Activated T-cell treated with anti-CD3 and anti-CD28 coated beads, Interleukin-2, amount 50 U/mL, for 24 hours (primary cell): ENCODE results near the gene AGFG2.
A peak's percentile ranks its signal among the peaks of the same experiment; 100 is the strongest.
"Not testable (repeated sequence)": the region's sequence is repeated elsewhere in the genome, so short reads cannot be mapped to it uniquely, and the experiment has no call there.

Experiments
- DNase-seq: peaks from one replicate; pipeline ENCODE4 v3.0.0-alpha.2; 2020
- H3K27ac Mint-ChIP-seq: 2 replicates; pipeline ENCODE4 v1.8.0; 2020; ENCODE audit warnings: mild to moderate bottlenecking, mixed read lengths
- H3K27me3 Mint-ChIP-seq: 2 replicates; pipeline ENCODE4 v1.8.0; 2020; ENCODE audit warnings: mixed read lengths
- H3K36me3 Mint-ChIP-seq: 2 replicates; pipeline ENCODE4 v1.8.0; 2020; ENCODE audit warnings: low read depth, mixed read lengths
- H3K4me1 Mint-ChIP-seq: 2 replicates; pipeline ENCODE4 v1.8.0; 2020; ENCODE audit warnings: low read depth, mixed read lengths
- H3K4me3 Mint-ChIP-seq: 2 replicates; pipeline ENCODE4 v1.8.0; 2020; ENCODE audit warnings: mild to moderate bottlenecking, moderate library complexity, mixed read lengths
- H3K9me3 Mint-ChIP-seq: 2 replicates; pipeline ENCODE4 v1.8.0; 2020; ENCODE audit warnings: mixed read lengths

Gene AGFG2

DNA sequence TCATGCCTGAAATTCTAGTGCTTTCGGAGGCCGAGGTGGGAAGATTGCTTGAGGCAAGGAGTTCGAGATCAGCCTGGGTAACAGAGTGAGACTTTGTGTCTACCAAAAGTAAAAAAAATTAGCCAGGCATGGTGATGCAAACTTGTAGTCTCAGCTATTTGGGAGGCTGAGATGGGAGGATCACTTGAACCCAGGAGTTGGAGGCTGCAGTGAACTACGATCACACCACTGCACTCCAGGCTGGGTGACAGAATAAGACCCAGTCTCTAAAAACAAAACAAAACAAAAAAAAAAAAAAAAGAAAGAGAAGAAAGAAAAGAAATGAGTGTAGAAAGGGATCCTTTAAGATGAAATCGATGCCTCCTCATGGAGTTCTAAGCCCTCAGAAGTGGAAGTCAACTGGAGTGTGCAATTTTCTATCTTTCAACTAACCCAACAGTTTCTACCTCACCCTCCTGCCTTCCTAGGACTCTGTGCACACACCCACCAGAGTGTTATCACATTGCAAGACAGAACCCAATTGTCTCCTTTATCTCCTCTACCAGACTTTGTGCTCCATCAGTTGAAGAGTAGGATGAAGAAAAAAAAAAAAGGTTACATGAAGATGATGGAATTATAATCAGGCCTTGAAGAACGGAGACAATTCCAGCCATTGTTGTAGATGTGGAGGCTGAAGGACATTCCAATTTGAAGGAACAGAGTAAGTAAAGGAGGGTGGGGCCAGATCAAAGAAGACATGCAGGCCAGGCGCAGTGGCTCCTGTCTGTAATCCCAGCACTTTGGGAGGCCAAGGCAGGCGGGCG is 28.4 kb upstream of the AGFG2 start:
- no peak for DNase-seq
- no peaks in the 10 kb centered on the region for H3K27me3 Mint-ChIP-seq
- H3K4me3 Mint-ChIP-seq, result no peak overlapping the region
- H3K4me1 Mint-ChIP-seq, result peaks cover 13% of the 10 kb centered on the region
- H3K36me3 Mint-ChIP-seq, result no peaks in the 10 kb centered on the region
- no peaks in the 10 kb centered on the region for H3K9me3 Mint-ChIP-seq
- H3K27ac Mint-ChIP-seq, result no peak overlapping the region

DNA sequence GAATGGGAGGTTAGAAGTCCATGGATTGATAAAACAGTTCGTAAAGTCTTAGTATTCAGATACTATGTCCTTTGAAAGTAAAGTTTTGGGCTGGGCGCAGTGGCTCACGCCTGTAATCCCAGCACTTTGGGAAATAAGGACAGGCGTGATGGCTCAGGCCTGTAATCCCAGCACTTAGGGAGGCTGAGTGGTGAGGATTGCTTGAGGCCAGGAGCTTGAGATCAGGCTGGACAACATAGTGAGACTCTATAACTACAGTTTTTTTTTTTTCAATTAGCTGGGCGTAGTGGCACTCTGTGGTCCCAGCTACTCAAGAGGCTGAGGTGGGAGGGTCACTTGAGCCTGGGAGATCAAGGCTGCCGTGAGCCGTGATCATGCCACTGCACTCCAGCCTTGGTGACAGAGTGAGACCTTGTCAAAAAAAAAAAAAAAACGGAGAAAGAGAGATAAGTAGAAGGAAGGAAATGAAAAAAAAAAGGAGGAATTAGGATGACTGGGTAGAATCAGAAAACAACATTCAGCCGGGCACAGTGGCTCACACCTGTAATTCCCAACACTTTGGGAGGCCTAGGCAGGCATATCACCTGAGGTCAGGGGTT is 25.7 kb upstream of the AGFG2 start:
- Mint-ChIP-seq H3K27me3 (no peaks in the 10 kb centered on the region), H3K4me1 (peaks cover 28% of the 10 kb centered on the region), H3K36me3 (no peaks in the 10 kb centered on the region), H3K4me3 (no peak overlapping the region), H3K27ac (no peak overlapping the region), H3K9me3 (no peaks in the 10 kb centered on the region)
- no peak for DNase-seq

DNA sequence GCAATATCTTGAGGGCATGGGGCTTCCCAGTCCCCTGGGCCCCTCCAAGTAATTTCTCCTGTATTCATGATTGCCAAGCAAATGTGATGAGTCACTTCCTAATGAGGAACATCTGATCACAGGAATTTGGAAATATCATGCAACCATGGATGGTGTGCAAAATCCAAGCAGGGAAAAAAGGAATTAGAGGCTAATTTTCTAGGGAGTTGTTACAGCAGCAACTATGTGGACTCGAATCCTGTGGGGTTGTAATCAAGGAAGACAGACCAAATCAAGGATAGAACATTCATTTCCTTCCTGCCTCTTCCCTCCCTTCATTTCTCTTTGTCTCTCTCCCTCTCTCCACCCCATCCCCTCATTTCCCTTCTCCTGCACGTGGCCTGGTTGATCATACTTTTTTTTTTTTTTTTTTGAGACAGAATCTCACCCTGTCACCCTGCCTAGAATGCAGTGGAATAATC is 23.9 kb upstream of the AGFG2 start:
- Mint-ChIP-seq H3K27me3 (no peaks in the 10 kb centered on the region), H3K27ac (peak overlapping the region; percentile 50), H3K36me3 (no peaks in the 10 kb centered on the region), H3K4me3 (no peak overlapping the region), H3K9me3 (no peaks in the 10 kb centered on the region), H3K4me1 (peaks cover 28% of the 10 kb centered on the region)
- no peak for DNase-seq

DNA sequence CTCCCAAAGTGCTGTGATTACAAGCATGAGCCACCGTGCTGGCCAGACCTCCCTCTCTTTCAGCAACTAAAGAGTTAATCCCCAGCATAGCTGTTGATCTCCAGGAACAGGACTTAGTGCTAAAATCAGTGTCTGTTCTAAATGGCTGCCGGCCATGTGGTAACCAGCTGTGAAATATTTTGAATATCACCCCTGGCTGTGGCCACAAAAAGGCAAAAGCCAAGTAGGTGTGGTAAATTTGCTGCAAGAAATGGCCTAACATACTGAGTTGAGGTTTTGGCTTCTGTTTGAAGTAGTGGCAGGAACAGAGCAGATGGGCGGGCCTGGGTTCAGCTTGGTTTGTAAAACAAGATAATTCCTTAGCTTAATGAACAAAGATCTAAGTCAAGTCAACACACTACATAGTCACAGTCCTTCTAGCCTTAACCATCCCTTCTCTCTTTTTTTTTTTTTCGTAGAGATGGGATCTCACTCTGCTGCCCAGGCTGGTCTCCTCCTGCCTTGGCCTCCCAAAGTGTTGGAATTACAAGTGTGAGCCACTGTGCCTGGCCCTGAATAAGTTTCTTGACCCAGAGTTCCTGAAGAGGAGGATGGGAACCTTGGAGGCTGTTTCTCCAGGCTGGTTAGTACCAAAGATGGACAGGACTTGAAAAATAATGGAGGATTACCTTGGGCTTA is 22.7 kb upstream of the AGFG2 start:
- Mint-ChIP-seq H3K4me3 (no peak overlapping the region), H3K36me3 (no peaks in the 10 kb centered on the region), H3K27ac (peak overlapping the region; percentile 73), H3K9me3 (no peaks in the 10 kb centered on the region), H3K27me3 (no peaks in the 10 kb centered on the region), H3K4me1 (peaks cover 28% of the 10 kb centered on the region)
- peak; percentile 45 for DNase-seq

DNA sequence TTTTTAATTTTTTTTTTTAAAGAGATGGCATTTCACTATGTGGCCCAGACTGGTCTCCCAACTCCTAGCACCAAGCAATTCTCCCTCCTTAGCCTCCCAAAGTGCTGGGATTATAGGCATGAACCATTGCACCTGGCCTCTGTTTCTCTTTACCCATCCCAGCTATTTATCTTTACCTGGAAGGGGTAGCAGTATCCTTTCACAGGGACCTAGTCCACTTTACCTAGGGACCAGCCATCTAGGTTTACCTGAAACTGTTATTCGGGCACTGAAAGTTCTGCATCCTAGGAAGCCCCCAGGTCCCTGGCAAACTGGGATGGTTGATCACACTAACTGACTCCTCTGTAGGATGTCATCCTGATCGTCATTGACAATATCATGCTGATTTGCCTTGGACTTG is 21.7 kb upstream of the AGFG2 start:
- Mint-ChIP-seq H3K4me3 (no peak overlapping the region), H3K4me1 (peaks cover 28% of the 10 kb centered on the region), H3K36me3 (no peaks in the 10 kb centered on the region), H3K27ac (no peak overlapping the region), H3K27me3 (no peaks in the 10 kb centered on the region), H3K9me3 (no peaks in the 10 kb centered on the region)
- no peak for DNase-seq

DNA sequence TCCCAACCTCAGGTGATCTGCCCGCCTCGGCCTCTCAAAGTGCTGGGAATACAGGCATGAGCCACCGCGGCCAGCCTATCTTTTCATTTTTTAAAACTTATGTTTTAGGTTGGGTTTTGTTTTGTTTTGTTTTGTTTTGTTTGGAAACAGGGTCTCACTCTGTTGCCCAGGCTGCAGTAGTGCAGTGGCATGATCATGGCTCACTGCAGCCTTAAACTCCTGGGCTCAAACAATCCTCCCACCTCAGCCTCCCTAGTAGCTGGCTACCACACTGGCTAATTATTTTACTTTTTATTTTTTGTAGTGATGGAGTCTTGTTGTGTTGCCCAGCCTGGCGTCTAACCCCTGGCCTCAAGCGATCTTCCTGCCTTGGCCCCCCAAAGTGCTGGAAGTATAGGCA is 19.4 kb upstream of the AGFG2 start:
- no peaks in the 10 kb centered on the region for H3K36me3 Mint-ChIP-seq
- no peaks in the 10 kb centered on the region for H3K9me3 Mint-ChIP-seq
- no peak for DNase-seq
- no peak overlapping the region for H3K27ac Mint-ChIP-seq
- no peak overlapping the region for H3K4me3 Mint-ChIP-seq
- peaks cover 23% of the 10 kb centered on the region for H3K4me1 Mint-ChIP-seq
- no peaks in the 10 kb centered on the region for H3K27me3 Mint-ChIP-seq

DNA sequence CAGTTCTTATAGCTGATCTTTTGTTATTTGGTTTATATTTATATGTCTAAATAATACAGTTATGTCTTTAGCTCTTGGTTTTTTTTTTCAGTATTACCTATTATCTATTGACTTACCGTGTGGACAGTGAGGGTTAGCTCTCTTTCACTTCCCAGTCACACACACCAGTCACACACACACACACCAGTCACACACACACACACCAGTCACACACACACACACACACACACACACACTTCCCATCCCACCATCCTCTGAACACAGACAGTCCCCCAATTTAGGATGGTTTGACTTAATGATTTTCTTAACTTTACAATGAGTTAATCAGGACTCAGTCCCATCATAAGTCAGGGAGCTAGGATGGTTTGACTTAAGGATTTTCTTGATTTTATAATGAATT is 18.9 kb upstream of the AGFG2 start:
- no peak for DNase-seq
- no peaks in the 10 kb centered on the region for H3K36me3 Mint-ChIP-seq
- no peak overlapping the region for H3K4me3 Mint-ChIP-seq
- peaks cover 21% of the 10 kb centered on the region for H3K4me1 Mint-ChIP-seq
- no peaks in the 10 kb centered on the region for H3K9me3 Mint-ChIP-seq
- no peaks in the 10 kb centered on the region for H3K27me3 Mint-ChIP-seq
- H3K27ac Mint-ChIP-seq, result no peak overlapping the region

DNA sequence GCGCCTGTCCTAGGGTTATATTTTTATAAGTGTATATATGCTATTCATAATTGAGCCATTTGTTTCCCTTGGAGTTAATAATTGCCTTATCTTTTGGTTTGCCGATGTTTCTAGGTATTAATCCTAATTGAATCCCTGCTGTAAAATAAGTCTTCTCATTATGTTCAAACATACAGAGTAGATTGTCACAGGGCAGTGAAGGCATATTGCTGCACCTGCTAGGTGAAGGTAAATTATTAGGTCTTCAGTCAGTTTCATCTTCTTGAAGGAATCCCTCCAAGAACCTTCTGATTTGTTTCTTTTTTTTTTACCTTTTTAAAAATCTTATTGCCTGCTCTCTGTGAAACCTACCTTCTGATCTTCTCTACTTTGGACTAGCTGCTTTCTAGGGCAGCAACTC is 17.9 kb upstream of the AGFG2 start:
- Mint-ChIP-seq H3K27ac (no peak overlapping the region), H3K36me3 (no peaks in the 10 kb centered on the region), H3K4me1 (peaks cover 11% of the 10 kb centered on the region), H3K9me3 (no peaks in the 10 kb centered on the region), H3K4me3 (no peak overlapping the region), H3K27me3 (no peaks in the 10 kb centered on the region)
- no peak for DNase-seq

DNA sequence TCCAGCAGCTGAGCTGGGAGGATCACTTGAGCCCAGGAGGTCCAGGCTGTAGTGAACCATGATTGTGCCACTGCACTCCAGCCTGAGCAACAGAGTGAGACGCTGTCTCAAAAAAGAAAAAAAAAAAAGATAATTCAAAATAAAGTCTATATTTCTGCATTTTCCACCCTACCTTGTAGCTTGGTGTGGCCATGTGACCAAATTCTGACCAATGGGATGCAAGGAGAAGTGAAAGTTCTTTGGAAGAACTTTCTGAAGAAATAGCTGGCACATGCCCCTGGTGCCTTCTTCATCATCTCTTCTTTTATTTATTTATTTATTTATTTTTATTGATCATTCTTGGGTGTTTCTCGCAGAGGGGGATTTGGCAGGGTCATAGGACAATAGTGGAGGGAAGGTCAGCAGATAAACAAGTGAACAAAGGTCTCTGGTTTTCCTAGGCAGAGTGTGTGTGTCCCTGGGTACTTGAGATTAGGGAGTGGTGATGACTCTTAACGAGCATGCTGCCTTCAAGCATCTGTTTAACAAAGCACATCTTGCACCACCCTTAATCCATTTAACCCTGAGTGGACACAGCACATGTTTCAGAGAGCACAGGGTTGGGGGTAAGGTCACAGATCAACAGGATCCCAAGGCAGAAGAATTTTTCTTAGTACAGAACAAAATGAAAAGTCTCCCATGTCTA is 17.0 kb upstream of the AGFG2 start:
- H3K27me3 Mint-ChIP-seq, H3K4me1 Mint-ChIP-seq, H3K9me3 Mint-ChIP-seq, H3K36me3 Mint-ChIP-seq, DNase-seq, H3K27ac Mint-ChIP-seq, H3K4me3 Mint-ChIP-seq: not testable (repeated sequence)

DNA sequence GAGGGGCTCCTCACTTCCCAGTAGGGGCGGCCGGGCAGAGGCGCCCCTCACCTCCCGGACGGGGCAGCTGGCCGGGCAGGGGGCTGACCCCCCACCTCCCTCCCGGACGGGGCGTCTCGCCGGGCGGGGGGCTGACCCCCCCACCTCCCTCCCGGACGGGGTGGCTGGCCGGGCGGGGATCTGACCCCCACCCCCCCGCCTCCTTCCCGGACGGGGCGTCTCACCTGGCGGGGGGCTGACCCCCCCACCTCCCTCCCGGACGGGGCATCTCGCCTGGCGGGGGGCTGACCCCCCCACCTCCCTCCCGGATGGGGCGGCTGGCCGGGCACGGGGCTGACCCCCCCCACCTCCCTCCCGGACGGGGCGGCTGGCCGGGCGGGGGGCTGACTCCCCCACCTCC is 15.8 kb upstream of the AGFG2 start:
- not testable (repeated sequence) for DNase-seq, H3K9me3 Mint-ChIP-seq, H3K4me3 Mint-ChIP-seq, H3K27me3 Mint-ChIP-seq, H3K36me3 Mint-ChIP-seq, H3K27ac Mint-ChIP-seq
- peaks cover 12% of the 10 kb centered on the region for H3K4me1 Mint-ChIP-seq

DNA sequence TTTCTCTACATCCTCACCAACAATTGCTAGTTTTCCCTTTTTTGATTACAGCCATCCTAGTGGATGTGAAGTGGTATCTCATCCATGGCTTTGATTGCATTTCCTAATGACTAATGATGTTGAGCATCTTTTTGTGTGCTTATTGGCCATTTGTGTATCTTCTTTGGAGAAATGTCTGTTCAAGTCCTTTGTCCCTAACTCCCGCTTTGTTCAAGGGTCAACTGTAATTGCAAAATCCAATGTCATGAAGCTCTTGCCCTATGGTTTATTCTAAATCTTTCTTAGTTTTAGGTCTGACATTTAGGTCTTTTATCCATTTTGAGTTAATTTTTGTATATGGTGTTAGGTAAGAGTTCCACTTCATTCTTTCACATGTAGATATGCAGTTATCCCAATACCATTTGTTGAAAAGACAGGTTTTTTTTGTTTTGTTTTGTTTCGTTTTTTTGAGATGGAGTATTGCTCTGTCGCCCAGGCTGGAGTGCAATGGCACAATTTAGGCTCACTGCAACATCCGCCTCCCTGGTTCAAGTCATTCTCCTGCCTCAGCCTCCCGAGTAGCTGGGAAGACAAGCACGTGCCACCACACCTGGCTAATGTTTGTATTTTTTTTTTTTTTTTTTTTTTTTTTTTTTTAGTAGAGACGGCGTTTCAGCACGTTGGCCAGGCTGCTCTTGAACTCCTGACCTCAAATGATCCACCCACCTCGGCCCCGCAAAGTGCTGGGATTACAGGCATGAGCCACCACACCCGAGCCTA is 10.7 kb upstream of the AGFG2 start:
- H3K27ac Mint-ChIP-seq, DNase-seq: not testable (repeated sequence)

DNA sequence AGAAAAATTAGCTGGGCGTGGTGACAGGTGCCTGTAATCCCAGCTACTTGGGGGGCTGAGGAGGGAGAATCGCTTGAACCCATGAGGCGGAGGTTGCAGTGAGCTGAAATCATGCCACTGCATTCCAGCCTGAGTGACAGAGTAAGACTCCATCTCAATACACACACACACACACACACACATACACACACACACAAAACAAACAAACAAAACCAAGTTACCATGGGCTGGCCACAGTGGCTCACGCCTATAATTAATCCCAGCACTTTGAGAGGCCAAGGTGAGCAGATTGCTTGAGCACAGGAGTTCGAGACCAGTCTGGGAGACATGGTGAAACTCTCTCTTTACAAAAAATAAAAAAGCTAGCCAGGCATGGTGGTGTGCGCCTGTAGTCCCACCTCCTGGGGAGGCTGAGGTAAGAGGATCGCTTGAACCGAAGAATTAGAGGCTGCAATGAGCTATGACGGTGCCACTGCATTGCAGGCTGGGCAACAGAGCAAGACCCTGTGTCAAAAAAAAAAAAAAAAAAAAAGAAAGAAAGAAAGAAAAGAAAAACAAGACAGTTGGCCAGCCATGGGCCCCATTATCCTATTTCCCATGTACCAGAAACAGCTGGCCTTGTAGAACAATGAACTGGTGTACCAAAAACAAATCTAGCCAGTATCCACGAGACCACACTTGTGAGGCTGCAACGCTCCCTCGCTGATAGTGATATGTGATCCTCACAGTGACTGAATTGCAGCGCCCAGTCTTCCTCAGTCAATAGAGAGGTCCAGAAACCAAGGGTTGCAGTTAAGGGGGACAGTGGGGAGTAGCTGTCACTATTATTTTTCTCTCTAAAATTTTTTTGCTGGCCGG is 6.6 kb upstream of the AGFG2 start:
- no peak overlapping the region for H3K4me3 Mint-ChIP-seq
- H3K27me3 Mint-ChIP-seq, result no peaks in the 10 kb centered on the region
- H3K27ac Mint-ChIP-seq, result no peak overlapping the region
- no peak for DNase-seq
- no peaks in the 10 kb centered on the region for H3K36me3 Mint-ChIP-seq
- H3K4me1 Mint-ChIP-seq, result peaks cover 8% of the 10 kb centered on the region
- H3K9me3 Mint-ChIP-seq, result no peaks in the 10 kb centered on the region

More for the DNA sequence above, 10.7 kb upstream of the AGFG2 start:
- H3K27me3 Mint-ChIP-seq, H3K36me3 Mint-ChIP-seq, H3K4me3 Mint-ChIP-seq, H3K9me3 Mint-ChIP-seq: not testable (repeated sequence)
- H3K4me1 Mint-ChIP-seq, result peaks cover 13% of the 10 kb centered on the region

DNA sequence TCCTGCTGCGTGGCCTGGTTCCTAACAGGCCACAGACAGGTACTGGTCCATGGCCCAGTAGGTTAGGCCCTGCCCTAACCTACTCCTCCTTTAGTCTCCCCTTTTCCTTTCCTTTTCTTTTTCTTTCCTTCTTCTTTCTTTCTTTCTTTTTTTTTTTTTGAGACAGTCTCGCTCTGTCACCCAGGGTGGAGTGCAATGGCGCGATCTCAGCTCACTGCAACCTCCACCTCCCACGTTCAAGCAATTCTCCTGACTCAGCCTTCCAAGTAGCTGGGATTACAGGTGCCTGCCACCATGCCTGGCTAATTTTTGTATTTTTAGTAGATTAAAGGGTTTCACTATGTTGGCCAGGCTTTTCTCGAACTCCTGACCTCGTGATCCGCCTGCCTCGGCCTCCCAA is 3.0 kb upstream of the AGFG2 start:
- H3K27me3 Mint-ChIP-seq, H3K4me3 Mint-ChIP-seq, H3K27ac Mint-ChIP-seq, H3K9me3 Mint-ChIP-seq, DNase-seq: not testable (repeated sequence)
- H3K36me3 Mint-ChIP-seq, result peaks cover 15% of the 10 kb centered on the region
- H3K4me1 Mint-ChIP-seq, result peaks cover 18% of the 10 kb centered on the region
